H1 (cell line): Measurements from ENCODE around the gene SBF1. TPM values are rescaled to one million over a fixed set of nuclear protein-coding genes. Genes with fewer than 3 reads are reported as not detected.

Experiments used
- polyA plus RNA-seq, 7 experiments: library from polyadenylated mRNA; depleted of rRNA in 3 of 7; stranded (reverse) in 5 of 7; unstranded in 2 of 7; fragments of >200 nt in 5 of 7; fragments of 200-250 nt in 2 of 7; gene quantifications; 1 replicate in 5 of 7; 2 replicates in 1 of 7; 4 replicates in 1 of 7; pipeline versions ENCODE4 v1.2.1 to v1.2.3, GENCODE V29; 2011 to 2013; ENCODE audit warnings: missing spikeins in 2 of 7, mixed read lengths in 2 of 7
- total RNA-seq: library from RNA; stranded (reverse); fragmentation: NEBNext Ultra II Directional; extraction: Animal tissue kit (Norgen Biotek cat#: 25700); gene quantifications from 2 replicates; pipeline ENCODE4 v1.2.1, GENCODE V29; 2021

SBF1 gene
- total and polyA plus RNA-seq, 2 of the 8 experiments (the other 6 are each of a cell fraction or from before 2014, with no cell fraction given) = 29.1 to 71.5 TPM

Other genes starting within 250 kb of the SBF1 start
- gene TUBGCP6, start 230.0 kb downstream of the SBF1 start, total RNA-seq = 23.5 and 24.7 TPM in 2 replicates
- 24.2 and 33.6 TPM in 2 replicates for gene TUBGCP6, start 230.0 kb downstream of the SBF1 start, polyA plus RNA-seq (2011; rRNA removed)
- 21.2 and 26.4 TPM in 2 replicates for gene HDAC10, start 223.8 kb downstream of the SBF1 start, total RNA-seq
- 11.2 and 18.8 TPM in 2 replicates for gene HDAC10, start 223.8 kb downstream of the SBF1 start, polyA plus RNA-seq (2011; rRNA removed)
- gene MAPK12, start 213.4 kb downstream of the SBF1 start, total RNA-seq = 15.6 and 20.3 TPM in 2 replicates
- 17.3 and 25.9 TPM in 2 replicates for gene MAPK12, start 213.4 kb downstream of the SBF1 start, polyA plus RNA-seq (2011; rRNA removed)
- gene MAPK11, start 204.7 kb downstream of the SBF1 start, total RNA-seq = 1.5 TPM in 2 replicates
- 0.70 and 1.5 TPM in 2 replicates for gene MAPK11, start 204.7 kb downstream of the SBF1 start, polyA plus RNA-seq (2011; rRNA removed)
- gene PLXNB2, start 167.4 kb downstream of the SBF1 start, total RNA-seq = 92.8 and 106 TPM in 2 replicates
- gene PLXNB2, start 167.4 kb downstream of the SBF1 start, polyA plus RNA-seq (2011; rRNA removed) = 58.3 and 83.3 TPM in 2 replicates
- 1.1 TPM in 2 replicates for gene DENND6B, start 148.0 kb downstream of the SBF1 start, total RNA-seq
- 1.9 and 3.6 TPM in 2 replicates for gene DENND6B, start 148.0 kb downstream of the SBF1 start, polyA plus RNA-seq (2011; rRNA removed)
- 32.2 and 32.3 TPM in 2 replicates for gene PPP6R2, start 131.7 kb downstream of the SBF1 start, total RNA-seq
- gene PPP6R2, start 131.7 kb downstream of the SBF1 start, polyA plus RNA-seq (2011; rRNA removed) = 25.0 and 33.1 TPM in 2 replicates
- gene ADM2, start 6.5 kb upstream of the SBF1 start, total RNA-seq = 7.5 and 8.0 TPM in 2 replicates
- gene ADM2, start 6.5 kb upstream of the SBF1 start, polyA plus RNA-seq (2011; rRNA removed) = 3.3 and 6.8 TPM in 2 replicates
- gene MIOX, start 11.8 kb upstream of the SBF1 start, total RNA-seq = 0.30 and 0.33 TPM in 2 replicates
- gene MIOX, start 11.8 kb upstream of the SBF1 start, polyA plus RNA-seq (2011; rRNA removed) = 0.32 and 0.57 TPM in 2 replicates
- 31.3 and 34.3 TPM in 2 replicates for gene LMF2, start 32.7 kb upstream of the SBF1 start, total RNA-seq
- gene LMF2, start 32.7 kb upstream of the SBF1 start, polyA plus RNA-seq (2011; rRNA removed) = 62.9 and 80.4 TPM in 2 replicates
- gene NCAPH2, start 33.2 kb upstream of the SBF1 start, total RNA-seq = 62.2 and 70.4 TPM in 2 replicates
- 73.8 and 81.6 TPM in 2 replicates for gene NCAPH2, start 33.2 kb upstream of the SBF1 start, polyA plus RNA-seq (2011; rRNA removed)
- 2.2 TPM in 1 of 2 replicates, not detected in the other for gene SCO2, start 50.6 kb upstream of the SBF1 start, total RNA-seq
- 2.0 and 2.5 TPM in 2 replicates for gene SCO2, start 50.6 kb upstream of the SBF1 start, polyA plus RNA-seq (2011; rRNA removed)
- gene TYMP, start 55.0 kb upstream of the SBF1 start, total RNA-seq = 0.43 and 0.46 TPM in 2 replicates
- gene TYMP, start 55.0 kb upstream of the SBF1 start, polyA plus RNA-seq (2011; rRNA removed) = 0.48 and 0.83 TPM in 2 replicates
- not detected in 2 replicates for gene KLHDC7B, start 70.9 kb upstream of the SBF1 start, total RNA-seq
- not detected in 2 replicates for gene KLHDC7B, start 70.9 kb upstream of the SBF1 start, polyA plus RNA-seq (2011; rRNA removed)
- gene SYCE3, start 87.9 kb upstream of the SBF1 start, total RNA-seq = not detected in 2 replicates
- gene SYCE3, start 87.9 kb upstream of the SBF1 start, polyA plus RNA-seq (2011; rRNA removed) = 1.9 and 2.9 TPM in 2 replicates
- gene CPT1B, start 103.4 kb upstream of the SBF1 start, total RNA-seq = 33.1 and 36.2 TPM in 2 replicates
- 34.2 and 47.7 TPM in 2 replicates for gene CPT1B, start 103.4 kb upstream of the SBF1 start, polyA plus RNA-seq (2011; rRNA removed)
- gene CHKB, start 107.8 kb upstream of the SBF1 start, total RNA-seq = 42.2 and 51.8 TPM in 2 replicates
- 27.9 and 28.4 TPM in 2 replicates for gene CHKB, start 107.8 kb upstream of the SBF1 start, polyA plus RNA-seq (2011; rRNA removed)
- 5.5 and 6.7 TPM in 2 replicates for gene MAPK8IP2, start 125.8 kb upstream of the SBF1 start, total RNA-seq
- gene MAPK8IP2, start 125.8 kb upstream of the SBF1 start, polyA plus RNA-seq (2011; rRNA removed) = 1.5 and 1.7 TPM in 2 replicates
- gene ARSA, start 153.1 kb upstream of the SBF1 start, total RNA-seq = 7.7 and 9.8 TPM in 2 replicates
- gene ARSA, start 153.1 kb upstream of the SBF1 start, polyA plus RNA-seq (2011; rRNA removed) = 10.1 and 14.3 TPM in 2 replicates
- gene SHANK3, start 197.8 kb upstream of the SBF1 start, total RNA-seq = 6.0 and 6.3 TPM in 2 replicates
- gene SHANK3, start 197.8 kb upstream of the SBF1 start, polyA plus RNA-seq (2011; rRNA removed) = 1.5 and 2.8 TPM in 2 replicates